ENCODE results near the gene ST6GALNAC3. TPM values are rescaled to one million over a fixed set of nuclear protein-coding genes. Genes with fewer than 3 reads are reported as not detected.

ST6GALNAC3 gene
- total RNA-seq, 1 donor from 2014 or later = 23.6 TPM

DNA sequence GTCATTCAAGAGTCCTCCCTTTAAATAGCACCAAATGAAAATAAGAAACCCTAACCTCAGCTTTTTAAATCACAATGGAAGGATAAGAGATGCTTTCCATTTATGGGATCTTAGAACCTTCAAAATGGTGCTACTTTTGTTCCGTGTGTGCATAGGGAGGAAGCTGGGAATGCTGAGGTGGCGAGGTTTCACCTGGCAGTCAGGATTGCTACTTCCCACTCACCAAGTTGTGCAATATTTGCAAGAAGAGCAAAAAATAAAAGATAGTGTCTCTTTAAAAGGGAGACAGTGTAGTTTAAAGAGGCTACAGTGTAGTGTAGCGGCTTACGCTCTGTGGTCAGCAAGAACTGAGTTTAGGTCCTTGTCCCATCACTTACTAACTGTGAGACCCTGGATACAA, 400.4 kb downstream of the ST6GALNAC3 start:
- Histone ChIP-seq H4K20me1 (ENCODE audit: low read depth) (no peaks in the 10 kb centered on the region), H3K9ac (no peak overlapping the region), H3F3A (ENCODE audit: low read depth) (no peaks in the 10 kb centered on the region), H3K4me2 (no peak overlapping the region), H3K27me3 (no peaks in the 10 kb centered on the region), H3K79me2 (ENCODE audit: low read depth) (no peaks in the 10 kb centered on the region), H3K4me3 (no peak overlapping the region), H3K36me3 (no peaks in the 10 kb centered on the region), H3K27ac (no peak overlapping the region), H3K4me1 (peaks cover 6% of the 10 kb centered on the region), H2AFZ (replicated peaks) (no peak overlapping the region), H3K9me3 (ENCODE audit: low read depth) (no peaks in the 10 kb centered on the region)
- Mint-ChIP-seq H3K4me3 (no peak overlapping the region), H3K27me3 (ENCODE audit: insufficient read depth, low read depth) (no peaks in the 10 kb centered on the region), H3K27ac (no peak overlapping the region), H3K36me3 (peaks cover 4% of the 10 kb centered on the region), H3K9me3 (peaks cover 3% of the 10 kb centered on the region), H3K4me1 (peaks cover 6% of the 10 kb centered on the region)
- TF ChIP-seq EZH2 (IDR thresholded peaks at IDR 0.05) (no peak), EZH2phosphoT487 (IDR thresholded peaks at IDR 0.05) (no peak)
- TF ChIP-seq, protein P1, sequence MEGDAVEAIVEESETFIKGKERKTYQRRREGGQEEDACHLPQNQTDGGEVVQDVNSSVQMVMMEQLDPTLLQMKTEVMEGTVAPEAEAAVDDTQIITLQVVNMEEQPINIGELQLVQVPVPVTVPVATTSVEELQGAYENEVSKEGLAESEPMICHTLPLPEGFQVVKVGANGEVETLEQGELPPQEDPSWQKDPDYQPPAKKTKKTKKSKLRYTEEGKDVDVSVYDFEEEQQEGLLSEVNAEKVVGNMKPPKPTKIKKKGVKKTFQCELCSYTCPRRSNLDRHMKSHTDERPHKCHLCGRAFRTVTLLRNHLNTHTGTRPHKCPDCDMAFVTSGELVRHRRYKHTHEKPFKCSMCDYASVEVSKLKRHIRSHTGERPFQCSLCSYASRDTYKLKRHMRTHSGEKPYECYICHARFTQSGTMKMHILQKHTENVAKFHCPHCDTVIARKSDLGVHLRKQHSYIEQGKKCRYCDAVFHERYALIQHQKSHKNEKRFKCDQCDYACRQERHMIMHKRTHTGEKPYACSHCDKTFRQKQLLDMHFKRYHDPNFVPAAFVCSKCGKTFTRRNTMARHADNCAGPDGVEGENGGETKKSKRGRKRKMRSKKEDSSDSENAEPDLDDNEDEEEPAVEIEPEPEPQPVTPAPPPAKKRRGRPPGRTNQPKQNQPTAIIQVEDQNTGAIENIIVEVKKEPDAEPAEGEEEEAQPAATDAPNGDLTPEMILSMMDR (IDR thresholded peaks at IDR 0.05) = no peak
- no peak for DNase-seq (ENCODE audit: low spot score)

DNA sequence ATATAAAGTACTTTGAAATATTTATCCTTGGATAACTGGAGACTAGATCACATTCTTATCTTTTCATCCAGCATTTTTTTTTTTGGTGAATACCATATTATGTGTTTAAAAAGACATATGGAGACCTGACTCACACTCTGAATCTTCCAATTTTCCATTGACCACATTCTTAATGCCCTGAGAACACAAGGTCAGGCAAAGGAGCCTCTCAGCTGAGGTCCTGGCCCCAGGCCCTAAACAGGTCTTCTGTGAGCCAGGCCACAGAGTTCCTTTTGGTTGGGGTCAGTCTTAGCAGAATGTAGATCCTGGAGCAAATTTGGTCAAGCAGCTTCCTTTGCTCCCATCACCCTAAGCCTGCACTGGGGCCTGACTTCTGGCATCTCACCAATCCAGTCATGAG, 402.6 kb downstream of the ST6GALNAC3 start:
- no peaks in the 10 kb centered on the region for H3K27me3 Mint-ChIP-seq (ENCODE audit: insufficient read depth, low read depth)
- no peaks in the 10 kb centered on the region for H3F3A ChIP-seq (ENCODE audit: low read depth)
- TF ChIP-seq, protein P1 (IDR thresholded peaks at IDR 0.05) = no peak
- TF ChIP-seq EZH2 (IDR thresholded peaks at IDR 0.05) (no peak), EZH2phosphoT487 (IDR thresholded peaks at IDR 0.05) (no peak)
- no peak overlapping the region for H3K4me2 ChIP-seq
- no peak overlapping the region for H3K27ac Mint-ChIP-seq
- H3K9me3 Mint-ChIP-seq = peaks cover 3% of the 10 kb centered on the region
- no peak overlapping the region for H2AFZ ChIP-seq (replicated peaks)
- no peaks in the 10 kb centered on the region for H4K20me1 ChIP-seq (ENCODE audit: low read depth)
- H3K9me3 ChIP-seq (ENCODE audit: low read depth) = no peaks in the 10 kb centered on the region
- H3K36me3 Mint-ChIP-seq = peaks cover 4% of the 10 kb centered on the region
- H3K79me2 ChIP-seq (ENCODE audit: low read depth) = no peaks in the 10 kb centered on the region
- H3K4me3 Mint-ChIP-seq = no peak overlapping the region
- no peak overlapping the region for H3K4me3 ChIP-seq
- H3K27ac ChIP-seq = no peak overlapping the region
- no peaks in the 10 kb centered on the region for H3K27me3 ChIP-seq
- no peak for DNase-seq (ENCODE audit: low spot score)
- H3K9ac ChIP-seq = no peak overlapping the region
- no peaks in the 10 kb centered on the region for H3K36me3 ChIP-seq
- peaks cover 6% of the 10 kb centered on the region for H3K4me1 Mint-ChIP-seq
- H3K4me1 ChIP-seq = peaks cover 6% of the 10 kb centered on the region

DNA sequence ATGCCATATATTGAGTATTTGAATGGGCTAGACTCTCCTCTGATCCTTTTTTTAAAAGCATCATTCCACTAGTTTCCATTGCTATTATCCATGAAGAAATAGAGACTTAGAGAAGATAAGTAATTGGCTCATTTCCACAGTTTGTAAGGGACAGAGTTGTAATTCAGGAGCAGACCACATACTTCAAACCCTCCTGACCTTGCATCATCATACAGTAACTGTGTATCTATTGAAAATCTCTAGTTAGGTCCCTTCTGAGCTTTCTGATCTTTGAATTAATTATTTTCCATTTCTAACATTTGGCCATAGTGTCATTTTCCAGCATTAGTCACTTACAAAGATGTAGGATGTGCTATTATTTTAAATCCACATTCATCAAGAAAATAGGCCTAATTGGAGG, 406.3 kb downstream of the ST6GALNAC3 start:
- Histone ChIP-seq H3K27me3 (no peaks in the 10 kb centered on the region), H3K27ac (no peak overlapping the region), H4K20me1 (ENCODE audit: low read depth) (no peaks in the 10 kb centered on the region), H2AFZ (replicated peaks) (no peak overlapping the region), H3K9me3 (ENCODE audit: low read depth) (no peaks in the 10 kb centered on the region), H3F3A (ENCODE audit: low read depth) (no peaks in the 10 kb centered on the region), H3K36me3 (no peaks in the 10 kb centered on the region), H3K4me2 (no peak overlapping the region), H3K9ac (no peak overlapping the region), H3K4me1 (no peaks in the 10 kb centered on the region), H3K79me2 (ENCODE audit: low read depth) (no peaks in the 10 kb centered on the region), H3K4me3 (no peak overlapping the region)
- DNase-seq (ENCODE audit: low spot score) = no peak
- TF ChIP-seq, protein P1 (IDR thresholded peaks at IDR 0.05) = no peak
- TF ChIP-seq EZH2phosphoT487 (IDR thresholded peaks at IDR 0.05) (no peak), EZH2 (IDR thresholded peaks at IDR 0.05) (no peak)
- H3K27ac Mint-ChIP-seq = no peak overlapping the region
- no peaks in the 10 kb centered on the region for H3K27me3 Mint-ChIP-seq (ENCODE audit: insufficient read depth, low read depth)
- peaks cover 5% of the 10 kb centered on the region for H3K36me3 Mint-ChIP-seq
- peaks cover 10% of the 10 kb centered on the region for H3K9me3 Mint-ChIP-seq
- no peaks in the 10 kb centered on the region for H3K4me1 Mint-ChIP-seq
- no peak overlapping the region for H3K4me3 Mint-ChIP-seq
